GM12872 (cell line): ENCODE results near the gene GPD1L.

Experiments used
- TF ChIP-seq, protein P1 (sequence below): IDR thresholded peaks from 3 replicates; pipeline ENCODE4 v1.5.1; 2011; ENCODE audit warnings: low read depth, mild to moderate bottlenecking, low read length, moderate library complexity; ENCODE audit not compliant: insufficient read depth

GPD1L gene

DNA sequence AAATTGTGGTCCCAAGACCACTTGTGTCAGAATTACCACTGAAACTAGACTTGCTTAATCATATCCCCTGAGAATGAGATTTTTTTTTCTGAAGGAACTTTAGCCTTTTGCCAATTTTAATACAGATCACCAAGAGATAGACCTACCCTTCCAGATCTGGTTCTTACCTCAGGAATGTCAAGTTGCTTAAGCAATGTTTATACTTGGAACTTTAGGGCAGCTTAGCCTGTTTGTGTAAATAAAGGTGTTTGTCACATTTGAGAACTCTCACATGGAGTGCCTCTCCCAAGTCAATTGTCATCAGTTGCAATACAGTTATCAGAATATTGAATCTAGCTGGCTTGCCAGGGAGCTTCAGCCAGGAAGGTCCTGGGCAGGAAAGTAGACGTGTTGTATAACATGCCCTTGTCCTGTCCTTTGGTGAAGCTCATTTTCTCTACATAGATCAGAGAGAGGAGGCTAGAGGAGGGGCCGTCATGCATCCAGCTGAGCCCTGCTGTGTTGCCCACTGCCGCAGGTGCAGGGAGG is 3.9 kb downstream of the GPD1L start:
- TF ChIP-seq, protein P1, sequence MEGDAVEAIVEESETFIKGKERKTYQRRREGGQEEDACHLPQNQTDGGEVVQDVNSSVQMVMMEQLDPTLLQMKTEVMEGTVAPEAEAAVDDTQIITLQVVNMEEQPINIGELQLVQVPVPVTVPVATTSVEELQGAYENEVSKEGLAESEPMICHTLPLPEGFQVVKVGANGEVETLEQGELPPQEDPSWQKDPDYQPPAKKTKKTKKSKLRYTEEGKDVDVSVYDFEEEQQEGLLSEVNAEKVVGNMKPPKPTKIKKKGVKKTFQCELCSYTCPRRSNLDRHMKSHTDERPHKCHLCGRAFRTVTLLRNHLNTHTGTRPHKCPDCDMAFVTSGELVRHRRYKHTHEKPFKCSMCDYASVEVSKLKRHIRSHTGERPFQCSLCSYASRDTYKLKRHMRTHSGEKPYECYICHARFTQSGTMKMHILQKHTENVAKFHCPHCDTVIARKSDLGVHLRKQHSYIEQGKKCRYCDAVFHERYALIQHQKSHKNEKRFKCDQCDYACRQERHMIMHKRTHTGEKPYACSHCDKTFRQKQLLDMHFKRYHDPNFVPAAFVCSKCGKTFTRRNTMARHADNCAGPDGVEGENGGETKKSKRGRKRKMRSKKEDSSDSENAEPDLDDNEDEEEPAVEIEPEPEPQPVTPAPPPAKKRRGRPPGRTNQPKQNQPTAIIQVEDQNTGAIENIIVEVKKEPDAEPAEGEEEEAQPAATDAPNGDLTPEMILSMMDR = no peak

DNA sequence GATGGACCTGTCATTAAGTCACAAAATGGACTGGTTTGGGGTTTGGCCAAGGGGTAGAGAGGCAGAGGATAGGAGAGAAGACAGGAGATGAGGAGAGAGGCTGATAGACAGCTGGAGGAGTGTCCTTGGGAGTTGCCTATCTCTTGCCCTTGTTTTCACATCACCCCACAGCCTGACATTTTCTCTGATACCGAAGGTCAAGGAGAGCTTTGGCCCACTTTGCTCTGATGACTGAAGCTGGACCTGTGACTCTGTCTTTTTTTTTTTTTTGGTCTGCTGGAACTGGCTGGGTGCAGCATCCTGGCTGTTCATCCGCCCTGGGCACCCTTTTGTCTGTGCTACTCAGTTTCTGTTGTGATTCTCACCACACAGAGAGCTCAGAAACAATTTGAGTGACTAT is 5.1 kb downstream of the GPD1L start:
- TF ChIP-seq, protein P1 = no peak

DNA sequence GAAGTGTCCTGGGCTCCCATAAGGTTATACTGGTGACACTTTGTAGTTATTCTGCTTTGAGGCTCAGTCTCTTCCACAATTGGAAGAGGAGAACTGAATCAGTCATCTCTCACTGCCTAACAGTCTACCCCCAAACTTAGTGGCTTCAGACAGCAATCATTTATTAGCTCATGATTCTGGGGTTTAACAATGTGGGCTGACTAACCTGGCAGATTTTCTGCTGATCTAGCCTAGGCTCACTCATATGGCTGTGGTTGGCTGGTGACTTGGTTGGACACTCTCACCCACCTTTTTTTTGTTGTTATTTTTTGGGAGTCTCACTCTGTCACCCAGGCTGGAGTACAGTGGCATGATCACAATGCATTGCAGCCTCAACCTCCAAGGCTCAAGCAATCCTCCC is 7.1 kb downstream of the GPD1L start:
- TF ChIP-seq, protein P1 = no peak

DNA sequence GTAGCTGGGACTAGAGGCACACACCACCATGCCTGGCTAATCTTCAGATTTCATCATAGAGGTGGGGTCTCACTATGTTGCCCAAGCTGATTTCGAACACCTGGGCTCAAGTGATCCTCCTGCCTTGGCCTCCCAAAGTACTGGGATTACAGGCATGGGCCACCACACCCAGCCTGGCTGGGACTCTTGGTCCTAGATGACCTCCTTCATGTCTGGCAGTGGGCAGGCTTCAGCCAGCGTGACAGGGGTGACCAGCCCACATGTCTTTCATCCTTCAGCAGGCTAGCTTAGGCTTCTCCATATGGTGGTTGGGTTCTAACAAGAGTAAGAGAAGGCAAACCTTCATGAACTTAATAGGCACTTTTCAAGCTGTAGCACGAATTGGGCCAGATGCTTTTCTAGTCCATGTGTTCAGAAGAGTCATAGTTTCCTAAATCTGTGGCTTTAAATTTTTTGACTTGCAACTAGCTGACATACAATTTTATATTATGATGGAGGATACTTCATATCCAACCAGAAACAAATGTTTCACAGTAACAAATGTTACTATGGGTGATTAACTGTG is 7.6 kb downstream of the GPD1L start:
- TF ChIP-seq, protein P1 = no peak

DNA sequence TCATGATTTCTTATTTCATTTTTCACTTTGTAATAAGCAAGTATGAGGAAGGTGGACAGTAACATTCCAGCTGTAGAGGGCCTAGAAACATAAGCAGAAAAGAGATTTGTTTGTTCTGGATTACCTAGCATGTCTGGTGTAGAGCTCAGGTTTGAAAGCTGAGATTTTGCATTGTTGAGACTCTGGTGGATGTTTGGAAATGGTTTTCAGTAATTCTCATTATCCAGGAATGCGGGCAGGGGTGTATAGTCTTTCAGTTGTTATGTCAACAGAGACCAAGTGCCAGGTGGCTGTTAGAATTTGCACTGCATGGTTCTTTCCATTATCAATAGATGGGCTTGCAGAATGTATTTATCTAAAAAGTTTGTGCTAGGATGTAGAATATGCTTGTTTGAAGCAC is 10.9 kb downstream of the GPD1L start:
- TF ChIP-seq, protein P1 = no peak

DNA sequence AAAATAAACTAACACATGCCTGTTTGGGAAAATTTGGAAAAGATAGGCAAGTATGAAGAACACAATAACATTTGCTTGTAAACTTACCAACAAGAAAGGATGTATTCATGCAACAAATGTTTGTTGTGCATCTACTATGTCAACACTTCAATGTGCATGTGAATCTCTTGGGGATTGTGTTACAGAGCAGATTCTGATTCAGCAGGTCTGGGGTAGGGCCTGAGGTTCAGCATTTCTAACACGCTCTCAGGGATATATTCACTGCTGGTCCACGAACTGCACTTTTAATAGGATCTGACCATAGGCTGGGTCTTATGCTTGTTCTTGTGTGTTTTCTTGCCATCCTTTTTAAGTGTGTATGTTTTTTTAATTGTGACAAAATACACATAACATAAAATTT is 11.8 kb downstream of the GPD1L start:
- TF ChIP-seq, protein P1 = no peak

DNA sequence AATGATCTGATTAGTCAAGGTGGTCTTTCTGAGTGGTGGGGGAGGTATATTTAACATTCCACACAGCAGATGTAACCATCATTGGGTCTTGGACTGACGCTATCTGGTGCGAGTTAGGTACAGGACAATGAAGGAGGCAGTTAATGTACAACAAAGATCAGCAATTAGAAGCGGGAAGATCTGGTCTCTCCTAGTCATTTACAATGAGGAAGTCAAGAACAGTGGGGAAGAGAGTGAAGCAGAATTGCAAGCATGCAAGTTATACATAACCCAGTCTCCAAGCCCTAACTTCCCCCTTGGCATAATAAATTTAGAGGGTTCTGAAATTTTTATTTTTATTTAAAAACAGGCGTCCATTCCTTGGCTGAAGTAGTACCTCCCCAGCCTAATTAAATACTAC is 14.1 kb downstream of the GPD1L start:
- TF ChIP-seq, protein P1 = no peak

DNA sequence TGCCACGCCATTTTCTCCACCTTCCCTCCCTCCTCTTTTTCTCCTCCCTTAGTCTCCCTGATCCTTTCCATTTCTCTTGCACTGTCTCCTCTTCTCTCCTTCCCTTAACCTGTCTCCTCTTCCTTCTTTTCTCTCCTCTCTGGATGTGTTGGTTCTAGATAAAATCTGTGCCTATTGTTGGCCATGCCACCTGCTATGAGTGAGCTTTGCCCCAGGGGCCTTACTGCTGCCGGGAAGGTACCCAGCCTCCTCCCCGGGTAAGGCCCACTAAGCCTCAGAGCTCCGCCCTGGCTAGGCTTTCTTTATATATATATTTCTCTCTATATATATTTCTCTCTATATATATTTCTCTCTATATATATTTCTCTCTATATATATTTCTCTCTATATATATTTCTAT is 14.7 kb downstream of the GPD1L start:
- TF ChIP-seq, protein P1 = no peak
